OCI-LY3 (cell line): ENCODE results near the gene PPP2CA.
A peak's percentile ranks its signal among the peaks of the same experiment; 100 is the strongest.

Experiments
- H2AFZ ChIP-seq: fragments of 200-600, 300-600 bp; shearing (Covaris generic); 2 replicates; pipeline ENCODE4 v1.6.0; 2014; ENCODE audit warnings: antibody characterized with exemption, low read depth, low read length
- H3K27ac ChIP-seq: fragments of 200-600, 300-600 bp; sonication (generic); 2 replicates; pipeline ENCODE4 v1.5.1; 2014; ENCODE audit warnings: mild to moderate bottlenecking, low read length, moderate library complexity, mixed read lengths
- H3K27me3 ChIP-seq: fragments of 200-600, 300-600 bp; sonication (generic); 2 replicates; pipeline ENCODE4 v1.6.1; 2014; ENCODE audit warnings: low read depth, low read length, mixed read lengths
- H3K36me3 ChIP-seq: fragments of 200-600, 300-600 bp; sonication (generic); replicated peaks from 2 replicates; pipeline ENCODE3; 2014; ENCODE audit warnings: low read depth, low read length, mixed read lengths
- H3K4me1 ChIP-seq: fragments of 300-600, 200-600 bp; sonication (generic); 2 replicates; pipeline ENCODE4 v1.6.1; 2014; ENCODE audit warnings: low read length, mixed read lengths
- H3K4me2 ChIP-seq: fragments of 200-600, 300-600 bp; sonication (generic); 2 replicates; pipeline ENCODE4 v1.6.1; 2014; ENCODE audit warnings: low read length, mixed read lengths
- H3K4me3 ChIP-seq: fragments of 300-600, 200-600 bp; sonication (generic); 2 replicates; pipeline ENCODE4 v1.5.1; 2014; ENCODE audit warnings: antibody characterized with exemption, mild to moderate bottlenecking, low read length, moderate library complexity
- H3K79me2 ChIP-seq: fragments of 300-600, 200-600 bp; shearing (Covaris generic); 2 replicates; pipeline ENCODE4 v1.6.1; 2014; ENCODE audit warnings: mild to moderate bottlenecking, low read length, mixed read lengths
- H3K9ac ChIP-seq: fragments of 300-600, 200-600 bp; shearing (Covaris generic); 2 replicates; pipeline ENCODE4 v1.6.0; 2014; ENCODE audit warnings: mild to moderate bottlenecking, low read length, moderate library complexity
- H3K9me3 ChIP-seq: fragments of 200-600, 300-600 bp; shearing (Covaris generic); 2 replicates; pipeline ENCODE4 v1.6.1; 2014; ENCODE audit warnings: low read length, mixed read lengths; ENCODE audit not compliant: insufficient read depth
- H4K20me1 ChIP-seq: fragments of 200-600, 300-600 bp; sonication (generic); 2 replicates; pipeline ENCODE4 v1.6.1; 2016; ENCODE audit warnings: low read length, mixed read lengths; ENCODE audit not compliant: insufficient read depth
- CTCF ChIP-seq: fragments of 200-600, 300-600 bp; sonication (generic); IDR thresholded peaks from 2 replicates; pipeline ENCODE4 v1.5.1; 2014; ENCODE audit warnings: antibody characterized with exemption, low read length, low read depth
- EZH2phosphoT487 ChIP-seq: fragments of 200-600 bp; shearing (Covaris generic); IDR thresholded peaks from 2 replicates; pipeline ENCODE4 v1.6.1; 2018; ENCODE audit warnings: antibody characterized with exemption, mixed run types, low read depth

Gene PPP2CA

GRCh38 chr5:134146651-134147518 is 79.0 kb downstream of the PPP2CA start:
- Histone ChIP-seq H3K4me3 (no peak overlapping the region), H3K27me3 (no peaks in the 10 kb centered on the region), H4K20me1 (peaks cover 4% of the 10 kb centered on the region; the same call in 1 of the 2 replicates), H3K9ac (no peak overlapping the region), H3K79me2 (peaks cover 3% of the 10 kb centered on the region; the same call in 1 of the 2 replicates), H3K27ac (no peak overlapping the region), H3K36me3 (peaks cover 30% of the 10 kb centered on the region), H2AFZ (no peak overlapping the region), H3K4me1 (no peaks in the 10 kb centered on the region), H3K4me2 (no peak overlapping the region), H3K9me3 (no peaks in the 10 kb centered on the region)
- TF ChIP-seq EZH2phosphoT487, result no peak
- TF ChIP-seq CTCF, result no peak

GRCh38 chr5:134145779-134146581 is 79.9 kb downstream of the PPP2CA start:
- Histone ChIP-seq H3K79me2 (peaks cover 3% of the 10 kb centered on the region; the same call in 1 of the 2 replicates), H3K9me3 (no peaks in the 10 kb centered on the region), H2AFZ (no peak overlapping the region), H4K20me1 (peaks cover 4% of the 10 kb centered on the region), H3K36me3 (peaks cover 27% of the 10 kb centered on the region), H3K4me2 (no peak overlapping the region), H3K27ac (no peak overlapping the region), H3K4me1 (peaks cover 2% of the 10 kb centered on the region), H3K4me3 (no peak overlapping the region), H3K27me3 (no peaks in the 10 kb centered on the region), H3K9ac (no peak overlapping the region)
- TF ChIP-seq CTCF (peak; percentile 61), EZH2phosphoT487 (no peak)

DNA sequence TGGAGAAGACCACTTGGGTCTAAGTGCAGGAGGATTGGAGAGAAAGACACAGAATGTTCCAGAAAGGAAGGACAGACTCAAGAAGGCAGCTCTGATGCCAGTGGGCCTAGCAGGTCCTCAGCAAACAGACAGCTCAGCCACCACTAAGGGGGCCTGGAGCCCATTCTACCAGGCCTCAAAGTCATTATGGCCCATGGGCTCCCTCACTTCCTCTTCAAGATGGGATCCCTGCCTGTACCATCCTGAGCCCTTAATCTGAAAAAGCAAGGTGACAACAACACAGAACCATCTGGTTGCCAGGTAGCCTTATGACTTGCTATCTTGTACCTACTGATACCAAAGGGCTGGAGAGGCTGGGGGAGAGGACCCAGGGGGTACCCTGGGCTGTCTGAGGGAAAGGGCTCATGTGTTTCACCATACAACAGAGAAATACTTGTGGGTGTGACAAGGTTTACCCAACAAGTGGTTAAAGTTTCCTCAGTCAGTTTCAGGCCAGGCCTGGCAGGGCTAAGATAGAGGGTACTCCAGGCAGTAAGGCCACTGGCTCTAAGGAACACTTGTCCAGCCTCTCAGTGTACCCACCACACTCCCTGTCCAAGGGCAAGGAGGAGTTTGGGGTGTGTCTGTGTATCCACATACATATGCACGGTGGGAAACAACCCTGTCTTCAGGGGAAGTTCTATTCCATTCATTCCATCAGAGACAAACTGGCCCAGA is 80.7 kb downstream of the PPP2CA start:
- TF ChIP-seq CTCF, result no peak
- Histone ChIP-seq H4K20me1 (peaks cover 5% of the 10 kb centered on the region), H3K9me3 (no peaks in the 10 kb centered on the region), H3K79me2 (no peaks in the 10 kb centered on the region; the same call in 1 of the 2 replicates), H3K4me2 (no peak overlapping the region), H3K27ac (no peak overlapping the region), H3K9ac (no peak overlapping the region), H3K4me1 (peaks cover 9% of the 10 kb centered on the region), H3K27me3 (no peaks in the 10 kb centered on the region), H3K4me3 (no peak overlapping the region), H3K36me3 (peaks cover 21% of the 10 kb centered on the region), H2AFZ (no peak overlapping the region)
